Gastroesophageal sphincter (tissue), 4 donors: Measurements from ENCODE around the gene PFDN1. TPM values are rescaled to one million over a fixed set of nuclear protein-coding genes. Genes with fewer than 3 reads are reported as not detected.

Experiments
- ATAC-seq: fragments of 150-250 bp; one replicate; pipeline ENCODE4 v1.9.1; 2016; ENCODE audit warnings: mild to moderate bottlenecking, moderate library complexity
- H3K27ac ChIP-seq, 4 donors: fragments of 200-600 bp; sonication (generic) in 3 of 4; 1 replicate in 3 of 4; 2 replicates in 1 of 4; pipeline ENCODE4 v1.5.1; 2016 to 2019
- H3K27me3 ChIP-seq: fragments of 200-600 bp; sonication (generic); one replicate; pipeline ENCODE4 v1.5.1; 2019
- H3K36me3 ChIP-seq, 2 donors: fragments of 200-600 bp; sonication (generic); one replicate each; pipeline ENCODE4 v1.5.1; 2019; ENCODE audit warnings: control low read depth in 1 of 2
- H3K4me1 ChIP-seq, 3 donors: fragments of 200-600 bp; sonication (generic); 1 replicate in 2 of 3; 2 replicates in 1 of 3; pipeline ENCODE4 v1.5.1; 2016 to 2019; ENCODE audit warnings: control low read depth in 2 of 3
- H3K4me3 ChIP-seq, 2 donors: fragments of 200-600 bp; sonication (generic); one replicate each; pipeline ENCODE4 v1.5.1; 2019; ENCODE audit warnings: mild to moderate bottlenecking in 1 of 2, moderate library complexity in 1 of 2
- H3K9me3 ChIP-seq, 3 donors: fragments of 200-600 bp; sonication (generic); one replicate each; pipeline ENCODE4 v1.5.1; 2017 to 2019; ENCODE audit warnings: control low read depth in 2 of 3
- CTCF ChIP-seq, 4 experiments: fragments of 200-600 bp in 2 of 4; fragments of 450-650 bp in 2 of 4; sonication (generic) in 1 of 4; IDR thresholded peaks; one replicate each; pipeline ENCODE4 v1.5.1; 2017 to 2019; ENCODE audit warnings: antibody characterized with exemption in 4 of 4, mild to moderate bottlenecking in 2 of 4, moderate library complexity in 2 of 4
- EP300 ChIP-seq: sonication (generic); formaldehyde crosslinking; IDR thresholded peaks from one replicate; pipeline ENCODE4 v1.6.1; 2017; ENCODE audit warnings: antibody characterized with exemption, mild to moderate bottlenecking
- POLR2A ChIP-seq, 2 donors: fragments of 450-650 bp; IDR thresholded peaks; one replicate each; pipeline ENCODE4 v1.6.1; 2017; ENCODE audit warnings: antibody characterized with exemption in 2 of 2, mild to moderate bottlenecking in 2 of 2, moderate library complexity in 1 of 2
- POLR2AphosphoS5 ChIP-seq: sonication (generic); formaldehyde crosslinking; IDR thresholded peaks from one replicate; pipeline ENCODE4 v1.6.1; 2017; ENCODE audit warnings: antibody characterized with exemption
- WGBS, 2 donors: methylation state at CpG; one replicate each; pipeline ENCODE4 v1.1.5; 2018; ENCODE audit warnings: low coverage in 1 of 2; 5-methylcytosine and 5-hydroxymethylcytosine counted together
- total RNA-seq, 4 donors: library from RNA; depleted of rRNA; stranded (reverse); fragments of >200 nt; gene quantifications; one replicate each; pipeline ENCODE4 v1.1.0, GENCODE V29; 2016

Gene PFDN1
- total RNA-seq, 4 donors from 2014 or later = 66.1 to 99.7 (median 92.8) TPM

- peaks cover 0 to 10% of the 10 kb centered on the region in 2 donors for H3K36me3 ChIP-seq
- H3K27ac ChIP-seq = no peak overlapping the region
- no peak overlapping the region for H3K4me3 ChIP-seq
- WGBS, 2 donors = 81 to 89% methylated on average over 2 of the region's 2 CpGs
- no peak for ATAC-seq
- no peaks in the 10 kb centered on the region for H3K27me3 ChIP-seq
- TF ChIP-seq EP300 (no peak), POLR2A (IDR thresholded peaks at IDR 0.05) (no peak), POLR2AphosphoS5 (no peak), CTCF (IDR thresholded peaks at IDR 0.05) (no peak)
- no peaks in the 10 kb centered on the region for H3K9me3 ChIP-seq
- H3K4me1 ChIP-seq = peaks cover 0 to 1% (median under 1%) of the 10 kb centered on the region in 3 donors
Measured at GRCh38 chr5:140197023-140197422, 105.9 kb downstream of the PFDN1 start.

DNA sequence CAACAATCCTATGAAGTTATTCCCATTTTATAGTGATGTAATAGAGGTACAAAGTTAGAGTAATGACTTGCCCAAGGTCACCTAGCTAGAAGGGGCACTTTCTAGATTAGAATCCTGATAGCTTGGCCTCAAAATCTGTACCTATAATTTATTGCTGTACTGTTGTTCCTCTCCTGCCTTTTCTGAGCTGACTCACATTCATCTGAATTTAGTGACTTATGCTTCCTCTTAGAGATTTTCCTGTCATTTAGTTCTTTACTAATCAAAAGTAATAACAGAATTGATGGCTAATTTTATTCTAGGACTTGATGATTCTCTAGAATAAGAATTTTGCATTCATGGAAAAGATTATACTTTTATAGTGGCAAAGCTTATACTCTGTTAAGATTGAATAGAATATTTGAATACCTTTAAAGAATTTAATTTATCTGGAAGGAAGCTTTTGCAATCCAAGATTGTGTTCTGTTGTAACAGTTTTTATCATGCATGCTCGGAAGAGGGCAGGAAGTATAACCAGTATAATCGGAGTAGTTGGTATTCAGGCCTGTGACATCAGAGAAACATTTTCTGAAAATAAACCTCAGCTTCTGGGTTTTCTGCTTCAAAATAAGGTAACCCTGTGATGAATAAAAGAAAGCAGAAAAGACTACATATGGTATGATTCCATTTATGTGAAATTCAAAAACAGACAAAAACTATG is 106.6 kb downstream of the PFDN1 start:
- WGBS, 2 donors = 73 to 94% methylated on average over 2 of the region's 2 CpGs
- no peak overlapping the region for H3K4me3 ChIP-seq
- no peaks in the 10 kb centered on the region for H3K9me3 ChIP-seq
- no peak for TF ChIP-seq CTCF (IDR thresholded peaks at IDR 0.05)
- TF ChIP-seq POLR2AphosphoS5 = no peak
- TF ChIP-seq POLR2A (IDR thresholded peaks at IDR 0.05) = no peak
- TF ChIP-seq EP300 = no peak
- no peaks in the 10 kb centered on the region for H3K27me3 ChIP-seq
- H3K4me1 ChIP-seq = peaks cover 0 to 9% (median 5%) of the 10 kb centered on the region in 3 donors
- no peak for ATAC-seq
- H3K36me3 ChIP-seq = peaks cover 0 to 10% of the 10 kb centered on the region in 2 donors
- H3K27ac ChIP-seq = no peak overlapping the region

Other genes with a start within 250 kb of the PFDN1 start
- gene PURA, start 189.0 kb downstream of the PFDN1 start, total RNA-seq = 10 to 100 TPM; 38.0 to 61.0 (median 49.1) TPM
- gene IGIP, start 177.2 kb downstream of the PFDN1 start, total RNA-seq = 10 to 100 TPM; 26.0 to 36.6 (median 28.7) TPM
- gene CYSTM1, start 127.9 kb downstream of the PFDN1 start, total RNA-seq = 100 to 1,000 TPM in 1 of 4 donors, 10 to 100 TPM in 3; 41.6 to 102 (median 62.3) TPM
- gene HBEGF, start 43.5 kb upstream of the PFDN1 start, total RNA-seq = 10 to 100 TPM in 1 of 4 donors, 1 to 10 TPM in 3; 4.7 to 17.4 (median 6.6) TPM
- gene SLC4A9, start 57.1 kb upstream of the PFDN1 start, total RNA-seq = not detected
- 100 to 1,000 TPM in 1 of 4 donors, 10 to 100 TPM in 3; 52.7 to 156 (median 84.5) TPM for gene ANKHD1, start 98.7 kb upstream of the PFDN1 start, total RNA-seq
- 10 to 100 TPM in 2 of 4 donors, 1 to 10 TPM in 2; 1.8 to 21.5 (median 11.2) TPM for gene EIF4EBP3, start 244.6 kb upstream of the PFDN1 start, total RNA-seq